ENCODE measurements around the gene TIAM2.
A peak's percentile ranks its signal among the peaks of the same experiment; 100 is the strongest.

The TIAM2 gene

DNA sequence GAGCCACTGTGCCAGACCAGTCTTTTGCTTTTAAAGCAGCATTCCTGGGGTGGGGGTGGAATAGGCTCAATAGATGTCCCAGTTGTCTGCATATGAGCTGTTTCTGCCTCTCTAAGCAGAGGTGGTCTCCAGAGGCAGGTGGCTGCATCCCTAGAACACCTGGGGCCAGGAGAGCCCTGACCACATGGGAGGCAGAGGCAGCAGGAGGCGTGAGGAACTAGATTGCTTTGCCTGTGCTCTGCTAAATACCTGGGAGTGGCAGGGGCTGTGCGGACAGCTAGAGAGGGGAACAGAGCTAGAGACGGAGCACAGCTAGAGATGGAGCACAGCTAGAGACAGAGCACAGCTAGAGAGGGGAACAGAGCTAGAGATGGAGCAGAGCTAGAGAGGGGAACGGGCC lies 239.6 kb downstream of the TIAM2 start:
- DNase-seq (ENCODE audit: low spot score), result no peak

DNA sequence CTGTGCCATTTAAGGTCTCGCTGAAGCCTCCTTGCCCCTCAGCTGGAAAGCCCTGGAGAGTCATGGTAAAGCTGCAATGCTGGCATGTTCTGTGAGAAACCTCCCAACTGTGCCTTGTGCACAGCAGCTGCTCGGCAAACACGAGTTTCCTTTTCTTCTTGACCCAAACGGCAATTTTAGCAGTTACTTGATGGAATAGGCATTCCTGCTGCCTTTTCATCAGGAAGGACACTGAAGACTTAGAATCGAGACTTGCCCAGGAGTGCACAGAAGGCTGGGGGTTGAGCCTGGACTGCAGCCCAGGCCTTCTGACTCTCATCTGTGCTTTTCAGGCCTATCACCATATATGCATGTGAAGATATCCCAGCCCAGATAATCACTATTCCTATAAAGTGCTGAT lies 240.0 kb downstream of the TIAM2 start:
- no peak for DNase-seq (ENCODE audit: low spot score)

DNA sequence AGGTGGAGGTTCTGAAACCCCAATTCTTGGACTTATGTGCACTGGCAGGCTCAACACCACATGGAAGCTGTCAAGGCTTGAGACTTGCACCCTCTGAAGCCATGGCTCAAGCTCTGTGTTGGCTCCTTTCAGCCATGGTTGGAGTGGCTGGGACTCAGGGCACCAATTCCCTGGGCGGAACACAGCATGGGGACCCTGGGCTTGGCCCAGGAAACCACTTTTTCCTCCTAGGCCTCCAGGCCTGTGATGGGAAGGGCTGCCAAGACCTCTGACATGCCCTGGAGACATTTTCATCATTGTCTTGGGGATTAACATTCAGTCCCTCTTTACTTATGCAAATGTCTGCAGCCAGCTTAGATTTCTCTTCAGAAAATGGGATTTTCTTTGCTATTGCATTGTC lies 242.5 kb downstream of the TIAM2 start:
- no peak for DNase-seq (ENCODE audit: low spot score)

DNA sequence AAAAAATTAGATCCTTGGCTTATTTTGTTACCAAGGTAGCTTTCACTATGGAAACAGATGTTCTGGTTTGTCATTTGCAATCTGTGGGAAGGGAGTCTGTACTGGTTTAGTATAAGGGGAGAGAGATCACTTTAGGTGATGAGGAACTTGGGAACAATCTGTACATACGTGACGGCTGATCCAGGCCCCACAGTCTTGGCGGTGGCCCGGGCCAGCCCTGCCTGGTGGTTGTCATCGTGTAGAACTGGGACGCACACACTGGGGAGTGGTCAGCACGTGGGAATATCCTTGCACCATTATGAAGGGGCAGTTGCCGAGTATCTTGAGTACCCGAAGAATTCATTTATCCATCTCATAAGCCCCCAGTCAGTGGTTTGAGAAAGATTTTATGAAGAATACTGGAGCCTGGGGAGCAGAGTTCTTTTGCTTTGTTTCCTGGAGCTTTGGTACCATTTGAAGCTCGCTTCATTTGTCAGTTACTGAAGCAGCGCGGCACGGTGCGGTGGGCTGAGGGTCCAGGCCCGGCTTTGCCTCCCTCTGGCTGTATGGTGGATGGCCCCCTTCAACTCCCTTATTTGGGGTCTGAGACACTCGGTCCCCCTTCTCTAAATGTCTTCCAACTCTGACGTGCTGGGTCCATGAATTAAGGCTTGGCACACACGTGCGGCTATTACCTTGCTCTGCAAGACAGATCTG lies 245.9 kb downstream of the TIAM2 start:
- no peak for DNase-seq (ENCODE audit: low spot score)

DNA sequence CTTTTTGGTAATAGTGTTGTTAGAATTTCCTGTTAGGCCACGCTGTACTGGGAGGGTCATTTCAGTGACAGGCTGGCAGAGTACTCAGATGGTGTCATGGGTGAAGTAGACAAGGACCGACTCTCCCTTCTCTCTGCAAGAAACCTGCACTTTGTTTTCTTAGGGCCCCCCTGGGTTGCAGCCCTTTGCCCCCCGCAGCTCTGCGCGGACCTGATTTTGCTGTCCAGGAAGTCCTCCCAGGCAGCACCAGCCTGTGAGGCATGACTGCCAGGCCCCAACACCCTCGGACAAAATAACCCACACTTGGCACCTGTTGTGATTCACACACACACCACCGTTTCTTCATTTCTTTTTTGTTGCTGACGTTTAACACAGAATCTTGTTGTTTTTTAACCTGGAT lies 246.9 kb downstream of the TIAM2 start:
- no peak for DNase-seq (ENCODE audit: low spot score)

DNA sequence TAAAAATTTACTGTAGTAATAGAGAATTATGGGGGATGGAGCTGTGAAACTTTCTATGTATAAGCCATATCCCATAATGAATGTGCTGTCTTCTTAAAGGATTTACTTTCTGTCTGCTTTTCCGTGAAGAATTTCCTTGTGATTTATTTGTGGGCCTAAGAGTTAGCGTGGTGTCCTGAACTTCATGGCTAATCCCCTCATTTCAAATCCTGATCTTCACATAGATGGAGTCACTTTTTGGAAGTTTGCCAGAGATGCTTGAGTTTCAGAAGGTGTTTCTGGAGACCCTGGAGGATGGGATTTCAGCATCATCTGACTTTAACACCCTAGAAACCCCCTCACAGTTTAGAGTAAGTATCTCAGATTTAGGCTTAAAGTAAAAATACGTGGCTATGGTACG lies 249.3 kb downstream of the TIAM2 start:
- no peak for DNase-seq (ENCODE audit: low spot score)

DNA sequence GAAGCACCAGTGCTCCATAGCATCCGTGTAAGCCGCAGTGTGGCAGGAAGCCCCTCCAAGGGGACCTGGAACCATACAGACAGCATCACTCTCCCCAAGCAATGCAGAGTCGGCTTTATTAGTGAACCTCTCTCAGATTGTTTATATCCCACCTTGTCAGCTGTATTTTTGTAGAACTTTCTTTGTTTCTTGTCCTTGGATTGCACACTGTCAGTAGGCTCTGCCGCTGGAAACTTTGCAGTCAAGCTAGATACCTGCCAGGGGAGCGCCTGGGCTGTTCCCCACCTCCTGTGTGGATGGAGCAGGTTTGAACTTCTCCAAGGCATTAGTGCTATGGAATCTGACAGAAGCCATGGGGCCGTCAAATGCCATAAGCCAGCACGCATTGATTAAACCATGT lies 250.1 kb downstream of the TIAM2 start:
- no peak for DNase-seq (ENCODE audit: low spot score)

DNA sequence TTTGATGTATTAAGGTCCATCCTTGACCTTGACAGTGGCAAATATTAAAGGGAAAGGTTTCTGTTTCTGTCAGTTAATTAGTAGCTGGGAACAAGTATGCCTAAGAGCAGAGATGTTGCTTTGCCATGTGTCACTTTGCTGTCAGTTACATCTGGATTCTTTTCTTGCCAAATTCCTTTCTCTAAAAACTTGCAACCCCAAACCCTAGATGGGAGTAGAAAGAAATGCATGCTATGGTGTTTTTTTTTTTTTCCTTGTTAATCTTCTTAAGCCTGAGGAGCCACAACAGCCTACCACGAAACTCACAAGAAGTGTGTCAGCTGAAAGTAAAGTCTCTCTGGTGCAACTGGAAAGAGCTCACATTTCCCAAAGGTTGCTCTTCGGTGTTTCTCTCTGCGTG lies 250.7 kb downstream of the TIAM2 start:
- DNase-seq (ENCODE audit: low spot score), result no peak

DNA sequence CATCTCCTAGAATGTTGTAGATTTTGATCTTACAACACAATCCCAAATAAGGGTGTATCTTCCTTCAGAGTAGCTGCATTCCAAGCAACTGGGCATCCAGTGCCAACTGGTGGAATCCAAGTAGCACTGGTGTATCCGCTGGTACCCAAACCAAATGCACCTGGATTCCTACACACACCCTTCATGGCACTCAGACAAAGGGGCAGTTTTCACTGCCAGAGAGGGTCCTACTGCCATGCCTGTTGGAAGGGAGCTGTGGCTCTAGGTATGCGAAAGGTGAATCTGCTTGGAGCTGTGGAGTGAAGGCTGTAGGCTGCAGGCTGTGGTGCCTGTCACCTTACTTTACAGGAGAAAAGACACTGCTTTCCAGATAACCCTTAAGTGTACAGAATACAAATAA lies 251.7 kb downstream of the TIAM2 start:
- DNase-seq (ENCODE audit: low spot score), result no peak

DNA sequence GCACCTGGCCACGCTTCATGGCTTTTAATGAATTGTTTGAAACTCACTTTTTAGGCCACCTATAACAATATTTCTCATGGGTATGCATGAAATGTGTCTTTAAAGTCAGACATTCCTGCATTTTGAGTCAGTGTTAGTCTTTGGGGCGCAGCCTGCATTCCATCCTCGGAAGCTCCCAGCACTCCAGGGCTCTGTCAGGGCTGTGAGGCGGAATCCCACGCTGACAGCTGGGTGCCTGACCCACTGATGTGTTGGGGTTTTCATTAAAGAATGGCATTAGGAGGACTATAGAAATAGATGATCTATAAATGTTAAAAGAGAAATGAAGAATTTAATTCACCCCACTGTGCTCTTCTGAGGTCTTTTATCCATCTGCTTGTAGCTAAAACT lies 252.5 kb downstream of the TIAM2 start:
- no peak for DNase-seq (ENCODE audit: low spot score)

DNA sequence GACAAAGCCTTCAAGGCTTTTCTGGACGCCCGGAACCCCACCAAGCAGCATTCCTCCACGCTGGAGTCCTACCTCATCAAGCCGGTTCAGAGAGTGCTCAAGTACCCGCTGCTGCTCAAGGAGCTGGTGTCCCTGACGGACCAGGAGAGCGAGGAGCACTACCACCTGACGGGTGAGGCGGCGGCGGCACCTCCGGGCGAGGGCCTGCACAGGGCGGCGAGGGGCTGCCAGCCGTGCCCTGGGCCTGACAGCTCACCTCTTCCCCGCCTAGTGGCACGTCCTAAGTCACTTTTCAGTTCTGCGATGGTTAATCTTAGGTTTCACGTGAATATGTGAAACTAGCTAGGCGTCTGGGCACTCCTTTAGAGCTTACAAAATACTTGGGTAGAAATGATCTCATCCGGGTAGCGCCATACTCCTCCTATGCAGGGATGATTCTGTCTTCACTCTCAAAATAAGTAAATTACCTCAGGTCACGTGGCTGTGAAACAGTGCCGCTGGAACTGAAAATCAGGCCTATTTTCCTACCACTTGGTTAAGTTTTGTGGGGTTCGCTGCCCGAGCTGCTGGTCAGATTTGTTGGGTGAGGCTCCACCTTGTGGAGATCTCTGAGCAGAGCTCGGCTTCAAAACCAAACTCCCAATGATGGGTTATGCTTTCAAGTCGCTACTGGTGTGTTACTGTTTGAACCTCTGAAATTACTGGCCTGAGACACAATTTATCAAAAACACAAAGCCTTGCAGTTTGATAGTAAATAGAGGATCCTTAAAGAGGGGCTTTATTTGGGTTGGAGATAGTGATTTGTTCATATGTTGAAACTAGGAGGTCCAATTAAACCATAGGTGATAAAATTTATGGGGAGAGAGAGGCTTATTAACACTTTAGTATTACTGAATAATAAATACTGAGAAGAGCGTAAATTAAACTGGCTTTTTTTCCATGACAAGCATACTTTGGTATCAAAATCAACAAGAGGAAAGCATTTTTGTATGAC lies 253.2 kb downstream of the TIAM2 start:
- peak; percentile 28 for DNase-seq (ENCODE audit: low spot score)

DNA sequence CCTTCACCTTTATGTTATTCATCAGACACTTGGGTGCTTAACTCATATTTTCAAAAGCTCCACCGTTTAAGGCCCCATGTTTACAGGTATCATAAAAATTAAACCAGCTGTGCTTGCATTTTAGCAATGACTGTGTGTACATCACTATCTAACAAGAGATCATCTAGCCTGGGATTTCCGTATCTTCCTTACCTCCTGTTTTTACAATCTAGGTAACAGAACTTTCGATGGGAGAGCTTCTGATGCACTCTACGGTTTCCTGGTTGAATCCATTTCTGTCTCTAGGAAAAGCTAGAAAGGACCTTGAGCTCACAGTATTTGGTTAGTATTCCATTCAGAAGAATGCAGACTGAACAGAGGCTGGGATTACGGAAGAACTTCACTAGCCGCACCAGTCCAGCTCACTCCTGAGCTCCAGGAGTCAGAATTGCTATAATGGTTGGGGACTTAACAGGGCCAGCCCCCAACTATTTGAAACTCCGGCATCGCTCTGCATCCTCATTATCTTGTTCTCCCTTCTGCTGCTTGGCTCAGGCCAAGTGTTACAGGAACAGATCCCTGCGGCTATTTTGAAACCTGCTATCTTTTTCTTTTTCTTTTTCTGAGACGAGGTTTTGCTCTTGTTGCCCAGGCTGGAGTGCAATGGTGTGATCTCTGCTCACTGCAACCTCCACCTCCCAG lies 255.7 kb downstream of the TIAM2 start:
- no peak for DNase-seq (ENCODE audit: low spot score)

DNA sequence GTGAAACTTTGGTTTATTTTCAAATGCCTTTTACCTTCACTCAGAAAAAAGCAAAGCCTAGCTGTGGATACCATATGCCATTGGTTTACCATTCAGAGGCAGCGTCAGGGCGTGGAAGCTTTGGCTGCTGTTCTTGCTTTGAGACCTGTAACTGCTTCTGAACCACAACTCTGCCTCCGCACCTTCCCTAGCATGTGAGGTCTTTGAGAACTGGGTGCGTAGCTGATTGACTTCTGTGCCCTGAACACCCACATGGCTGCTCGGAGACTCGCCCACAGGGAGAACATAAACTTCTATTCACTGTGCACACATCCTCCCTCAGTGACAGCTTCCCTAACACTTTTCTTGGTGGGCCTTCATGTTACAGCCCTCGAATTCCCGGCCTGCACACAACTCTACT lies 257.5 kb downstream of the TIAM2 start:
- DNase-seq (ENCODE audit: low spot score), result no peak

DNA sequence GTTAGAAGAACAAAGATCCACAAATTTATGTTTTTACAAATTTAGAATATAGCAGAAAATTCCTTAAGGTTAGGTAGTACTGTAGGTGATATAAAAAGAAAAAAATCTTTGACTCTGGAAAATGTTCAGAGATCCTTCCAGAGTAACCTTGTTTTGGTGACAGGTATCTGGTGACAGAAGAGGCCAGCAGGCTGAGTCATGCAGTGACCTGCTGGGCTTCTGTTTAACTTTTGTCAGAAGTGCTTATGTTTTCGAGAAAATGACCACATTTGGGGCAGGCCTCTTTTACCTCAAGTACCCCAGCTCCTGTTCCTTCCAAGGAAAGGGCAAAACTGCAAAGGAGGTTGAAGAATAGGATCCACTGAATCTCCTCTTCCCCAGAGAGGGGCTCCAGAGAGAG lies 258.2 kb downstream of the TIAM2 start:
- DNase-seq (ENCODE audit: low spot score), result no peak

DNA sequence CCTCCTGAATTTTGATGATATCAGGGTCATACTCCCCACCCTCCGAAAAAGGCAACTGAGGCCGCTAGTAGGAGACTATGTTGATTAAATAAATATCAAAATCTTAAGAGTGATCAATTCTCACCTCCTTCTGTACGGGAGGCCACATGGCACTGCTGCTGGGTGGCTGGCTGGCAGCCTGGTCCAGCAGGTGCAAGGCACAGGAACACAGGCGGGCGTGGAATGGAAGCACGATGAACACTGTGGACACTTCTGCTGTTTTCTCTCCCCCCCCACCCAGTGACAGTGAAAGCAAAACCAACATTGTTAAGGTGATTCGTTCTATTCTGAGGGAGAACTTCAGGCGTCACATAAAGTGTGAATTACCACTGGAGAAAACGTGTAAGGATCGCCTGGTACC lies 259.0 kb downstream of the TIAM2 start:
- no peak for DNase-seq (ENCODE audit: low spot score)

DNA sequence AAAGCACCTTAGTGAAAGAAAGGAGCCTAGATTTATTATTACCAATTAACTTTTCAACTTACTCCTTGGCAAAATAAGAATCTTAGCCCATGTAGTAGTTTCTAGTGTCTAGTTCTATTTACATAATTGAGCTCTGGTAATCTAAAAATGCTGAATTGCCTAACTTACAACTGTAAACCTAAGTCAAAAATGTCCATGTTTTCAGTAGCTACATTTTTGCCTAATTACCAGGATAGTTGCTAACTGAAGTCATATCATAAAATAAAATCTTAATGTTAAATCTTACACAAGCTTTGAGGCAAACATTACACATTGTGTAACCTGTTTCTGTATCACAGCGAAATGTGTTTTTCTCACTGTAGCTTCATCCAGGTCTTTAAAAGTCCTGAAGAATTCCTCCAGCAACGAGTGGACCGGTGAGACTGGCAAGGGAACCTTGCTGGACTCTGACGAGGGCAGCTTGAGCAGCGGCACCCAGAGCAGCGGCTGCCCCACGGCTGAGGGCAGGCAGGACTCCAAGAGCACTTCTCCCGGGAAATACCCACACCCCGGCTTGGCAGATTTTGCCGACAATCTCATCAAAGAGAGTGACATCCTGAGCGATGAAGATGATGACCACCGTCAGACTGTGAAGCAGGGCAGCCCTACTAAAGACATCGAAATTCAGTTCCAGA lies 261.1 kb downstream of the TIAM2 start:
- no peak for DNase-seq (ENCODE audit: low spot score)

DNA sequence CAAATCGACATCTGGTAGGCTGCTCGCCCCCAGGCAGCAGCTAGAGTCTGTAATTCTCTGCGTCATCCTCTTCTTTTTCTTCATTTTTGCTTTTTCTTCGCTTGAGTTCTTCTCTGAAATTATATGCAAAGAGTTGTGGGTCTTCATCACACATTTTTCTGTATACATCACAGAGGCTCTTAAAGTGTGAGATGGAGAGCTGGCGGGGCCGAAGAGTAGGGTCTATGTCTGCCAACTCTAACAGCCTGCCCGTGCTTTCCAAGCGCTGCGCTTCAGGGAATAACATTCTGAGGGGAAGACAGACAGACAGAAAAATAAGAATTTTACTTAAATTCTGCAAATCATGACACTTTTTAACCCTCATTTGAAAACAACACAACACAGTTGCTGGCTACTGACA lies 262.7 kb downstream of the TIAM2 start:
- no peak for DNase-seq (ENCODE audit: low spot score)

DNA sequence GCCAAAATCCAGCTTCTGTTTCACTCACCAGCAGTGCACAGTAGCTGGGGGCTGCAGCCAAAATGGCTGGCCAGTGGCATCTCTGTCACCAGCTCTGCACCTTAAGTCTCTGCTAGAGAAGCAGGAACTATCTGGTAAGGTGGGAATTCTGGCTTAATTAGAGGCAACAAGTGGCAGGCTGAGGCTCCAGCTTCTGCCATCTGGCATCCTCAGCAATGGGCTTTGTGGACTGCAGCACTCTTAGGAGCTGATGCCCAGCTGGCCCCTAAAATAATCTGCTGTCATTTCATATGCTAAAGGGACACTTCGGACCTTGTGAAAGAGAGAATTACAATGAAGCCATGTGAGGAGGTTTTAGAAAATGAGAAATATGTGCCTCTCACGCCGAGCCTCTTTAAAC lies 264.1 kb downstream of the TIAM2 start:
- DNase-seq (ENCODE audit: low spot score), result no peak

DNA sequence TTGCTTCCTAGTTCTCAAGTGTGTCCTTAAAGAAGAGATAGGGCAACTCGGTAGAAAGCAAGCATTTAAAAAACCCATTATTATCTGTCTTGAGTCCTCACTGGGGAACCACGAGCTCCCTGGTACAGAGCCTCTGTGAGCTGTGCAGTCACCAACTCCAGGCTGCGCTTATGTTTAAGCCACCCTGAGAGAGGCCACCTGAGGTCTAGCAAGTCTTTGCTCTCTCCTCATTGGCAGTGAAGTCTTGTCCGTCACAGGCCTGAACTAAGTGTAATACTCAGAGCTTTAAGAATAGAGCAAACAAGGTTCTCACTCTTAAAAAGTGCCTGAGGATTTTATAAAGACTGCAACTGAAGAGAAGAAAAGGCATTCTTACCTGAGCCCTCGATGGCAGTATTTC lies 264.8 kb downstream of the TIAM2 start:
- DNase-seq (ENCODE audit: low spot score), result no peak

DNA sequence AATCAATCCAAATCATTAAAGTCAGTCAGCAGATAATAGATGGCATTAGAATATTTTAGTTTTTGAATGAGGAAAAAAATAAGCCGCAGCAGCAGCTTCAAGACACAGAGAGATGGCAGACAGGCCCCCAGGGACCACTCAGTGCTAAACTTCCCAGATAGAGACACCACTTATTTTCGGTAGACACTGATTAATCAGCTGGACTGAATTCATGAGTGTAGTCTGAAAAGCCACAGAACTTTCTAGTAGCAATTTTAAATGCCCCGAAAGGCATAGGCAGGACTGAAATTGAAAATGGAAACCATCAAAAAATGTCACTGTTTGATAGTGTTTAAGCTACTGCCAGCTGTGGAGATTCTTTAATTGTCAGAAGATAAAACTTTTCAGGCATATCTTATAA lies 265.6 kb downstream of the TIAM2 start:
- DNase-seq (ENCODE audit: low spot score), result no peak

DNA sequence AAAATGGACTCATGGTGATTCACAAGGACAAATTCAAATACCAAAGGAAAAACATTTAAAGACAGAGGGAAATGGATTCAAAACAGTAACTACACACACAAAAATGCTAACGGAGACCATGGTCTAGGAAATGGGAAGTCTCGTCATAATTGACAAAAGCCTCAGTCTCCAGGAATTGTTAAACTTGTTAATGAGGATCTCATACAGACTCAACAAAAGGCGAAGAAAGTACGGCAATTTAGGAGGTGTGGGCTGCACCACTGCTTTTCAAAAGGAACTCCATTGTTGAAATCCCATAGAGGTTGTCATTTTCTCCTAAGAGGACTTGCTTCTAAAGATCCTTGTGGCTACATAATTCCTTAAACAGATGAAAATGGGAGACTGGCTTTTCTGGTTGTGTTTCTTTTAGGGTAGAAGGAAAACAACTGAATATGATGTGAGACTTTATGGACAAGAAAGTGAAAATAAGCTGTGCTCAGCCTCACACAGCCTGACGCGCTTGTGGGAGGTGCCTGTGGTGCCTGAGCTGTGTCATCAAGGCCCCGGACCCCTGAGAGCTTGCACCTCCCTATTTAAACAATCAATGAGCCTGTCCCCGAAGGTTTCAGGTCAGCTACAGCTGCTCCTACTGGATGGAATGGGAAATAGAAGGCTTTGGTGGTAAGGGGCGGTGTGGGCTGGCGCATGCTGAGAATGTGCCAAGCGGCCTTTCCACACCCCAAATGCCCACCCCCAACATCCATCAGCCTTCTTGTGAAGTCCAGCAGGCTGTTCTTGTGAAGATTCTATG lies 266.2 kb downstream of the TIAM2 start:
- no peak for DNase-seq (ENCODE audit: low spot score)

DNA sequence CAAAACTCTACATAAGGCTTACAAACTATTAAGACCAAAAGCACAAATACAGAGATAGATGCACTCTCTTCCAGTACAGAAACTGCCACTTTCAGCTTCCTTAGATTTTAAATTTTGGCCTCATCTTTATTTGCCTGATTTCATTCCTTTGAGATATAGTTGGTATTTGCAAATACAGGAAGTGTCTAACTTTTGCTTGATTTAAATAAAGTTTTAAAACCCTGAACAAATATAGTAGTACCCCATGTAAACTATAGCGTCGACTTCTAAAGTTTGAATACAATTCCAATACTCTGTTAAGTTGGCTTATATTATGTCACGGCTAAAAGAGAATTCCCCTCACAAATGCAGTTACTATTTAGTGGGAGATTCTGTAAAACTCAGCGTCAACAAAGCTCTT lies 267.5 kb downstream of the TIAM2 start:
- no peak for DNase-seq (ENCODE audit: low spot score)

Data from RKO (cell line).